NOMO-1 treated with dmso at 0.1 percent for 144 hours (cell line): Measurements from ENCODE around the gene REPS1.

Experiments used
- DNase-seq: peaks from one replicate; lab custom pipeline; 2025; ENCODE audit not compliant: unreplicated experiment; lab: John Stamatoyannopoulos, UW

The REPS1 gene

DNA sequence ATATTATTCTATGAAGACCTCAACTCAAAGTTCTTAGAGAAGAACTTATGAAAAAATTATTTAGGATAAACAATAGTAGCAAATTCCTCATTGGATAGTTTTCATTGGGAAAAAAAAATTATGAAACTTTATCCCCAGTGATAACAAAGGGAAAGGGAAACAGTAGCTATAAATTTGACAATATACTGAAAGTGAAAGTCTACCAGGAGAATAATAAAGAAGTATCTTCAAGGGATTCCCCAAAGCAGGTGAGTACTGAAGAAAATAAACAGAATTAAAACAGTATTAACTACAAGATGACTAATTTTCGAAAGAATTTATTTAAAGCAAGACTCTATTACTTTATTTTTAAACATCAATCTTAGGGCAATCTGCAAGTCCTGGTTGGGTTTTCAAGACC, 56.4 kb downstream of the REPS1 start:
- DNase-seq = no peak

DNA sequence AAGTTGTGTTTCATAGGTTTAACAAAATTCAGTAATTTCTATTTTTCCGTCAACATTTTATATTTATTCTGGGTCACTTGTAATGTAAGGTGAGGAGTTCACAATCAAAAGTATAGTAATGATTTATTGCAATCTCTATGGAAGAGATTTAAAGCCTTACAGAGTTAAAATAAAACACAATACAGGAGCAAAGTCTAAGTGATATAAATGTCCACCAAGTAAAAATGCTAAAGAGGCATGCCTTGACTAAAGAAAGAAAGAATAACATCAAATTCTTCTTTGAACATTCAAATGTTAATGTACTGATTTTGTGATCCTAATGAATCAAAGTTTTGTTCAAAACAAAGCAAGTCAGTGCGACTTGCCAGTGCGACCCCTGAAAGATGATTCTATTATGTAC, 61.5 kb downstream of the REPS1 start:
- no peak for DNase-seq

DNA sequence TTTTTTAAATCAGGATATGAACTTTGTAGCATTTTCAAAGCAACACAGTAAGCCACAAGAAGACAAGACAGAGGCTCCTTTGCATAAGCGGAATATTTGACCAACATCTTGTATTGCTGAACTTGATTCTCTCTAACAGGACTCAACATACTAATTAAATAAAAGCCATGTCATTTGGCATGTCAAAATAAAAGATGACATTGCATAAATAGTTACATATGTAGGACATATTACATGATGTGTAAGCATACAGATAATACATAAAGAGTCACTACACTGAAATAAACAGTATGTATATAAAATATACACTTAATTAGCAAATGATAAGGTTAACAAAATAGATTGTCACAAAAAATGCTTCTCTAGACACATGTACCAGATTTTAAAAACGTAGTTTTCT, 62.2 kb downstream of the REPS1 start:
- no peak for DNase-seq

DNA sequence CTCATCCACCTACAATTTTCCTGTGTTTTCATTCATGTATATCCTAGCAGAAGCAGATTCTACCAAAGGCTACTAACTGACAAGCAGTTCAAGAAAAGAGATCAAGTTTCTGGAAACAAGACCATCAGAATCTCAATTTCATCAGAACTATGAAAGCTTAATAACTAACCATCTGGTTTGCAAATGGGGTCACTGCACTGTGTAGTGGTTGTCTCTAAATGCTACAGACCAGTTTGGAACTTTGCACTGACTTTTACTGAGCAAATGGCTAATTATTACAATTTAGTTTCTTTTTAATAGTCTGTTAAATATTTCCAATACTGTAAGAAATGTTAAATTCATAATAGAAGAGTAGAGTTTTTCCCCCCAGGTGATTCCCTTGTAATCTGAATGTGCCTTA, 64.5 kb downstream of the REPS1 start:
- DNase-seq = no peak

- no peak for DNase-seq
Measured at GRCh38 chr6:138920906-138921305, 67.1 kb downstream of the REPS1 start.

DNA sequence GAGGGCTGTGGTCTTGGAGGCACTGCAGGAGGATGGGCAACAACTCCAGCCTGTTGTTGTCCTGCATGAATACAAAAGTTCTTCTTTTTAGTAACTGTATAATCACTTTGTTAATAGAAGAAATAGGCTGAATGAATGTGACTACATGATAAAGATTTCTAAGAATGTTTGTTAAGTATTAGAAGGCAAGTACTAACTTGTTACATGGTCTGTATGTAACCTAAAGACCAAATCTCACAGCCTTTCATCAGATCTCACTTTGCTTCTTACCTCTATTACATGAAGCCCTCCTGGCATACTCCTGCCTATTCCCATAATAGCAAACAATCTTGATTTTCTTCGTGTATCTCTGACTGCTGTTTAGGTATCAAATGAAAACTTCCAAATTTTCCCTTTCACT, 73.4 kb downstream of the REPS1 start:
- no peak for DNase-seq

DNA sequence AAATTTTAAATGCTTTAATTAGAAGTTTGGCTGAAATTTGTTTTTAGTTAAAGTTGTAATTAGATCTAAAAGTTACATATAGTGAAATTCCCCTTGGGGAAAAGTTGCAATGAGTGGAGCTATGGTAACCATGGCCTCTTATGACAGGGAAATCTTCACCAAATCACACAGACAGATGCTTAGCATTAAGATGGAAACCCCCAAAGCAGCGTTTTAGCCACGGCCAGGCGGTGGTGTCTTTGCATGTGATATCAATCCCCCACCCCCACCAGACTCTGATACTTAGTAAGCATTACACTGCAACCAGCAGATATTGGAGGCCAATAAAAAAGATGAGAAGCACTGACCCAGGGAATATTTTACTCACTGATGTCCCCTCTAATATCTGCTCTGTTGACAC, 75.7 kb downstream of the REPS1 start:
- no peak for DNase-seq

- no peak for DNase-seq
Measured at GRCh38 chr6:138909975-138910374, 78.1 kb downstream of the REPS1 start.

DNA sequence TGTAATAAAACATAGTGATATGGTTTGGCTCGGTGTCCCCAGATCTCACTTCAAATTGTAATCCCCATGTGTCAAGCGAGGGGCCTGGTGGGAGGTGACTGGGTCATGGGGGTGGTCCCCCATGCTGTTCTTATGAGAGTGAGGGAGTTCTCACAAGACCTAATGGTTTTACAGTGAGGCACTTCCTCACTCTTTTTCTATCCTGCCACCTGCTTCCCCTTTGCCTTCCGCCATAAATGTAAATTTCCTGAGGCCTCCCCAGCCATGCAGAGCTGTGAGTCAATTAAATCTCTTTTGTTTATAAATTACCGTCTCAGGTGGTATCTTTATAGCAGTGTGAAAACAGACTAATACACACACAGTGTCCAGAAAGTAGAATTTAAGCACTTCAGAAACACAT, 78.5 kb downstream of the REPS1 start:
- DNase-seq = no peak

- DNase-seq = no peak
Measured at GRCh38 chr6:138907167-138907566, 80.9 kb downstream of the REPS1 start.

- no peak for DNase-seq
Measured at GRCh38 chr6:138897031-138897430, 91.0 kb downstream of the REPS1 start.

DNA sequence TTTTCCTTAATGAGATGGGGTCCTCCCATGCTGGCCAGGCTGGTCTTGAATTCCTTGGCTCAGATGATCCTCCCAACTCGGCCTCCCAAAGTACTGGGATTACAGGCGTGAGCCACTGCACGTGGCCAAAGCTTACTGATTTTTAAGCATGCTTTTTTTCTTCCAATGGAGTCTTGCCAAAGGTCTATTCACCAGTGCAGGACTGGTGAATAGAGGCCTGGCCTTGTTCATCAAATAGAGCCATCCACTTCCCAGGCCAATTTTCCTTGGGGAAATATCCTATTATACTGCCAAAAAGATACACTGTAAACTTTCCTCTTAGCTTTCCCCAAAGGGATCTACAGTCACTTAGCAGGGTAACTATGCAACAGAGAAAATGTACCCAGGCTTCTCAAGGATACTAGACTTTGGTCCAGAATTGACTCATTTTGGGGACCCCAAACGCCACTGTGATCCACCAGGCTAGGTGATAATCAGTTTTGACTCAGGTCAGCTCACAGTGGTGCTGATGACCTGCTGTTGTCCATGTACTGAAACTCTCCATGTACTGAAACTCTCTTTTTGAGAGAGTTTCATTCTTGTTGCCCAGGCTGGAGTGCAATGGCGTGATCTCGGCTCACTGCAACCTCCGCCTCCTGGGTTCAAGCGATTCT, 91.8 kb downstream of the REPS1 start:
- no peak for DNase-seq

DNA sequence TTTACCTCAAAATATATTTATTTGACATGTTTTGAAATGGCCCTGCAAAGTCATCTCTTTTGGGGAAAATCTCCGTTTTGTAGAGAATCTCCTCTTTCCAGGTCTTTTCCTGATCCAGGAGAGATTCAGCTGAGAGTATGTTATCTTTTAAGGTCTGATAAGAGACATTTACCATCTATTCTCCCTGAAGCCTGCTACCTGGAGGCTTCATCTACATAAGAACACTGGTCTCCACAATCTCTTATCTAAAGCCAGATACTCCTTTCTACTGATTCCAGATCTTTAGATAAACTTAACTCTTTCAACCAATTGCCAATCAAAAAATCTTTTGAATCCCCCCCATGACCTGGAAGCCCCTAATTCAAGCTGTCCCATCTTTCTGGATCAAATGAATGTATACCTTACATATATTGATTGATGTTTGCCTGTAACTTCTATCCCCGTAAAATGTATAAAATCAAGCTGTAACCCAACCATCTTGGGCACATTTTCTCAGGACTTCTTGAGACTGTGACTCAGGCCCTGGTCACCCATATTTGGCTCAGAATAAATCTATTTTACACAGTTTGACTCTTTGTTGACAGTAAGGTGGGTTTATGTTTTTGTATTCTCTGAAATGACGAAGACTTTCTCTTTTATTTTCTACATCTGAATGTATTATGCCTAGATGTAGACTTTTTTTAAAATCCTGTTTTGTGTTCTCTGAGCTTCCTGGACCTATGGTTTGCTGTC, 96.6 kb downstream of the REPS1 start:
- no peak for DNase-seq

GRCh38 chr6:138885156-138885819, 102.8 kb downstream of the REPS1 start:
- no peak for DNase-seq

- no peak for DNase-seq
Measured at GRCh38 chr6:138882369-138883017, 105.6 kb downstream of the REPS1 start.

DNA sequence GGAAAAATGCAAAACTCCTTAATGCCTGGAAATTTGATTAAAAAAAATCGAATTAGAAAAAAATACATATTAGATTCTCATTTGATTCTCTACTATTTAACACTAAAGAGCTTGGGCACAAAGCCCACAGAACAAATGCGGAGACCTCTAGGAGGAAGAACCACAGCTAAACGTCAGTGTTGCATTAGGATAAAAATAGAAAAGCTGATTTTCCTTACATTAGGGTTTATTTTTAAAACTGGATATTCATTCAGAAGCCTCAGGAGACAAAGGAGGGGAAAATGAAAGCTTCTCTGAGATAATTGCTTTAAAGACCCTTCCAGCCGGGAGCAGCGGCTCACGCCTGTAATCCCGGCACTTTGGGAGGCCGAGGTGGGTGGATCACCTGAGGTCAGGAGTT, 114.9 kb downstream of the REPS1 start:
- no peak for DNase-seq

DNA sequence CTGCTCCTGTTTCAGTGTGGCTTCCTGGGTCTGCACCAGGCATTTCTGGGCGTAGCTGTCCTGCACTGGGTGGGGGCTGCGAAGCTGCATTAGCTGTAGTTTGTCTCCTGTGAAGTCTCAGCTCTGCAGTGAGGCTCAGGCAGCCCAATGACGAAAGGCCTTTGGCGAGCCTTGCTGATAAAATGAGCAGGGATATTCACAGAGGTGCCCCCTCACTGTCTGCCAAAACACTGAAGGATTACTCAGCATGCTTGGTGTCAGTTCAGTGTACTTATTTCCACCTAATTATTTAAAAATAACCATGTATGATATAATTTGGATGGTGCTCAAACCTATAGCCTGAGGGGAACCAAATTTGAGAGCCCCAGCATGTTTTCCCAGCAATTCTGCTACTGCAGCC, 118.7 kb downstream of the REPS1 start:
- DNase-seq = no peak

DNA sequence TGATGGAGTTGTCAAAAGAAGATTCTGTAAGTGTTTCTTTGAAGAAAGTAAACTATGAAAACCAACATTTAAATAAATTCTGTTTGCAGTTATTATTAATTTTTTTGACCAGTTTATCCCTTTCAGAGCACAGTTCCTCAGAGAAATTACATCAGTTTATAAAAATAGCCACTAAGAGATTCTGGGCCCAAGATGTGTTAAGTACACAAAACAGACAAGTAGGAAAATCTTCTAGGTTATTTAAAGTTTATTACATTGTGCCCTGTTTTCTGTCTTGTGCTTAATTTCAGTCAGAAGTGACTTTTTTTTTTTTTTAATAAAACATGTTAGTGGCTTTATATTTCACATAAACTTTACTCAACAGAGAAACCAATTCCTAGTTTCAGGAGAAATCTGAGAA, 119.9 kb downstream of the REPS1 start:
- no peak for DNase-seq

- no peak for DNase-seq
Measured at GRCh38 chr6:138865480-138866109, 122.5 kb downstream of the REPS1 start.

- no peak for DNase-seq
Measured at GRCh38 chr6:138864343-138864890, 123.6 kb downstream of the REPS1 start.

- peak; percentile 28 for DNase-seq
Measured at GRCh38 chr6:138863321-138863720, 124.7 kb downstream of the REPS1 start.
